ENCODE measurements around the gene STYK1.

Gene STYK1

DNA sequence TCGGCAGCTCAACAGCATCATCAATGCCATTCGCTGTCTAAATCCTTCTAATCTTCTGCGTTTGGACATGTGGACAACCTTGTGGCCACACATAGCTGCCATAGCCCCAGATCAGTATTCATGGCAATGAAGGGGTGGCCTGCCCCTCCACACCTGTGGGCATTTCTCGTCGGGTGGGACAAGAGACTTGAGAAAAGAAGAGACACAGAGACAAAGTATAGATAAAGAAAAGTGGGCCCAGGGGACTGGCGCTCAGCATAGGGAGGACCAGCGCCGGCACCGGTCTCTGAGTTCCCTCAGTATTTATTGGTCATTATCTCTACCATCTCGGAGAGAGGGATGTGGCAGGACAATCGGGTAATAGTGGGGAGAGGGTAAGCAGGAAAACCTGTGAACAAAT lies 102.7 kb downstream of the STYK1 start:
- Histone ChIP-seq H3K79me2 (ENCODE audit: insufficient read depth, low read length) (no peaks in the 10 kb centered on the region), H2AFZ (ENCODE audit: low read depth, low read length) (no peak overlapping the region), H3K27ac (ENCODE audit: low read length) (no peak overlapping the region), H4K20me1 (ENCODE audit: insufficient read depth, low read length) (no peaks in the 10 kb centered on the region), H3K9me3 (ENCODE audit: insufficient read depth, low read length, severe bottlenecking) (no peaks in the 10 kb centered on the region), H3K36me3 (ENCODE audit: insufficient read depth, low read length) (no peaks in the 10 kb centered on the region), H3K4me2 (ENCODE audit: insufficient read depth, low read length) (no peak overlapping the region), H3K27me3 (ENCODE audit: insufficient read depth, low read length, poor library complexity) (no peaks in the 10 kb centered on the region), H3K4me1 (ENCODE audit: insufficient read depth, low read length) (no peaks in the 10 kb centered on the region), H3K4me3 (ENCODE audit: low read depth in 1 of 2, low read length in 2 of 2) (no peak overlapping the region), H3K9ac (ENCODE audit: low read depth, low read length) (no peak overlapping the region)
- ATAC-seq (ENCODE audit: insufficient read depth, low read depth) (no peak), DNase-seq (no peak)
- TF ChIP-seq, protein P1, sequence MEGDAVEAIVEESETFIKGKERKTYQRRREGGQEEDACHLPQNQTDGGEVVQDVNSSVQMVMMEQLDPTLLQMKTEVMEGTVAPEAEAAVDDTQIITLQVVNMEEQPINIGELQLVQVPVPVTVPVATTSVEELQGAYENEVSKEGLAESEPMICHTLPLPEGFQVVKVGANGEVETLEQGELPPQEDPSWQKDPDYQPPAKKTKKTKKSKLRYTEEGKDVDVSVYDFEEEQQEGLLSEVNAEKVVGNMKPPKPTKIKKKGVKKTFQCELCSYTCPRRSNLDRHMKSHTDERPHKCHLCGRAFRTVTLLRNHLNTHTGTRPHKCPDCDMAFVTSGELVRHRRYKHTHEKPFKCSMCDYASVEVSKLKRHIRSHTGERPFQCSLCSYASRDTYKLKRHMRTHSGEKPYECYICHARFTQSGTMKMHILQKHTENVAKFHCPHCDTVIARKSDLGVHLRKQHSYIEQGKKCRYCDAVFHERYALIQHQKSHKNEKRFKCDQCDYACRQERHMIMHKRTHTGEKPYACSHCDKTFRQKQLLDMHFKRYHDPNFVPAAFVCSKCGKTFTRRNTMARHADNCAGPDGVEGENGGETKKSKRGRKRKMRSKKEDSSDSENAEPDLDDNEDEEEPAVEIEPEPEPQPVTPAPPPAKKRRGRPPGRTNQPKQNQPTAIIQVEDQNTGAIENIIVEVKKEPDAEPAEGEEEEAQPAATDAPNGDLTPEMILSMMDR (IDR thresholded peaks at IDR 0.05; ENCODE audit: borderline replicate concordance, extremely low read depth, low read length, poor library complexity, severe bottlenecking): no peak
